ENCODE measurements around the gene ANKRD52. TPM values are rescaled to one million over a fixed set of nuclear protein-coding genes. Genes with fewer than 3 reads are reported as not detected.
A peak's percentile ranks its signal among the peaks of the same experiment; 100 is the strongest.

ANKRD52 gene
- total RNA-seq, 1 donor = 18.8 TPM

DNA sequence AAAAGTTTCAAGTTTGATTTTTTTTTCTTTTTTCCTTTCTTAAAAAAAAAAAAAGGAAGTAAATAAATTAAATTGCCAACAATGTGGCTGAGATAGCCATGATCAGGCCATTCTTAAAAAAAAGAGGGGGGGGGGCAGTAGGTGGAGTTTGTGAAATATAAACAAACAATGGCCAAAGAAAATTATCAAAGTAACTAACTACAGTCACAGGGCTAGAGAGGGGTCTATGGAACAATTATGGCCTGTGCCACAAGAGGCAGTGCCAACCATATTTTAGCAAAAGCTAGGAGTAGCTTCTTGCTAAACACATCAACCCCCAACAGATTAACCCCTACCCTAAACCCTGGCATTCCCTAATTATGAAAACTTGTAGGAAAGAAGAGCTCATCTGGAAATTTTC is 52.7 kb downstream of the ANKRD52 start:
- Histone ChIP-seq H3K36me3 (ENCODE audit: insufficient read depth, low read length) (peaks cover 49% of the 10 kb centered on the region), H3K4me3 (ENCODE audit: insufficient read depth, low read length) (no peak overlapping the region), H3K79me2 (ENCODE audit: insufficient read depth, low read length) (peaks cover 3% of the 10 kb centered on the region), H3K4me2 (ENCODE audit: insufficient read depth, low read length) (no peak overlapping the region), H3K27ac (ENCODE audit: low read depth, low read length) (no peak overlapping the region), H4K20me1 (ENCODE audit: insufficient read depth, low read length) (peaks cover 18% of the 10 kb centered on the region), H2AFZ (ENCODE audit: low read length) (no peak overlapping the region), H3K4me1 (ENCODE audit: insufficient read depth, low read length) (peaks cover 11% of the 10 kb centered on the region), H3K9me3 (ENCODE audit: low read depth, low read length) (no peaks in the 10 kb centered on the region), H3K27me3 (ENCODE audit: insufficient read depth, low read length) (no peaks in the 10 kb centered on the region)
- TF ChIP-seq, protein P1, sequence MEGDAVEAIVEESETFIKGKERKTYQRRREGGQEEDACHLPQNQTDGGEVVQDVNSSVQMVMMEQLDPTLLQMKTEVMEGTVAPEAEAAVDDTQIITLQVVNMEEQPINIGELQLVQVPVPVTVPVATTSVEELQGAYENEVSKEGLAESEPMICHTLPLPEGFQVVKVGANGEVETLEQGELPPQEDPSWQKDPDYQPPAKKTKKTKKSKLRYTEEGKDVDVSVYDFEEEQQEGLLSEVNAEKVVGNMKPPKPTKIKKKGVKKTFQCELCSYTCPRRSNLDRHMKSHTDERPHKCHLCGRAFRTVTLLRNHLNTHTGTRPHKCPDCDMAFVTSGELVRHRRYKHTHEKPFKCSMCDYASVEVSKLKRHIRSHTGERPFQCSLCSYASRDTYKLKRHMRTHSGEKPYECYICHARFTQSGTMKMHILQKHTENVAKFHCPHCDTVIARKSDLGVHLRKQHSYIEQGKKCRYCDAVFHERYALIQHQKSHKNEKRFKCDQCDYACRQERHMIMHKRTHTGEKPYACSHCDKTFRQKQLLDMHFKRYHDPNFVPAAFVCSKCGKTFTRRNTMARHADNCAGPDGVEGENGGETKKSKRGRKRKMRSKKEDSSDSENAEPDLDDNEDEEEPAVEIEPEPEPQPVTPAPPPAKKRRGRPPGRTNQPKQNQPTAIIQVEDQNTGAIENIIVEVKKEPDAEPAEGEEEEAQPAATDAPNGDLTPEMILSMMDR (IDR thresholded peaks at IDR 0.05; ENCODE audit: extremely low read depth, low read depth, low read length) = no peak
- peak; percentile 25 for DNase-seq (ENCODE audit: insufficient read length, low spot score, missing footprints)

DNA sequence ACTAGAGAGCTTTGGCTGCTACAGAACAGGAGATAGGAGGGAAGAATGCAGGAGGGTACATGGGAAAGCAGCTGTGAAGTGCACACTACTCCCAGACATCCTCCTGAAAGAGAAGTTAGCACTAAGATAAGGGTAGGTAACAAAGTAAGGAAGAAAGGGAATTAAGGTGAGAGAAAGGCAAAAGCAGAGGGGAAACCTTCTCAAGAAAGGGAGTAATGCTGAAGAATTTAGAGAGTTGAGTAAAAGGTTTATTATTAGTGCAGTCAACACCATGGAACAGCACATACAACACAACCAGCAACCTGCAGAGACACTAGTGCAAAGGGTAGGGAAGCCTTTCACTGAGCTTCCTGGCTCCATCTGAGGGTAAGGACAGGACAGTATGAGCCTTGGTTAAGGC is 53.9 kb downstream of the ANKRD52 start:
- TF ChIP-seq, protein P1 (IDR thresholded peaks at IDR 0.05; ENCODE audit: extremely low read depth, low read depth, low read length) = no peak
- Histone ChIP-seq H3K4me2 (ENCODE audit: insufficient read depth, low read length) (no peak overlapping the region), H2AFZ (ENCODE audit: low read length) (no peak overlapping the region), H3K79me2 (ENCODE audit: insufficient read depth, low read length) (no peaks in the 10 kb centered on the region), H3K36me3 (ENCODE audit: insufficient read depth, low read length) (peaks cover 41% of the 10 kb centered on the region), H3K9me3 (ENCODE audit: low read depth, low read length) (no peaks in the 10 kb centered on the region), H3K4me1 (ENCODE audit: insufficient read depth, low read length) (peaks cover 11% of the 10 kb centered on the region), H3K27me3 (ENCODE audit: insufficient read depth, low read length) (no peaks in the 10 kb centered on the region), H3K4me3 (ENCODE audit: insufficient read depth, low read length) (no peak overlapping the region), H4K20me1 (ENCODE audit: insufficient read depth, low read length) (peaks cover 13% of the 10 kb centered on the region), H3K27ac (ENCODE audit: low read depth, low read length) (no peak overlapping the region)
- DNase-seq (ENCODE audit: insufficient read length, low spot score, missing footprints) = peak; percentile 31

DNA sequence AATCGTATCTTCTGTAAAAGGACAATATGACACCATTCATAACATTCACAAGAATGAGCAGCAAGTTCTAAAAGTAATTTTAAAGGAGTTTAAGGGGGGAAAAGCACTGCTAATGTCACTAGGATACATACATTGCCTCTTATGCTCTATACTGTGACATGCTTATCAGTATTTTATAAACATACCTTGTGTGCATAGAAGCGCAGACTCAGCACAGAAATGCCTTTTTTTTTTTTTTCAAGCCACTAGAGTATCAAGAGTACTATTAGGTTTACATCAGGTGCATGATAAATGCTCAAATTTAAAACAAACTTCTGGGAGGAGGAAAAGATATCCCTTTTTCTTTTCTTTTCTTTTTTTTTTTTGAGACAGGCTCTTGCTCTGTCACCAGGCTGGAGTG is 55.3 kb downstream of the ANKRD52 start:
- TF ChIP-seq, protein P1 (IDR thresholded peaks at IDR 0.05; ENCODE audit: extremely low read depth, low read depth, low read length) = no peak
- DNase-seq (ENCODE audit: insufficient read length, low spot score, missing footprints) = peak; percentile 4
- peaks cover 11% of the 10 kb centered on the region for H3K4me1 ChIP-seq (ENCODE audit: insufficient read depth, low read length)
- no peaks in the 10 kb centered on the region for H3K27me3 ChIP-seq (ENCODE audit: insufficient read depth, low read length)
- H2AFZ ChIP-seq (ENCODE audit: low read length) = no peak overlapping the region
- no peaks in the 10 kb centered on the region for H3K79me2 ChIP-seq (ENCODE audit: insufficient read depth, low read length)
- peaks cover 13% of the 10 kb centered on the region for H4K20me1 ChIP-seq (ENCODE audit: insufficient read depth, low read length)
- no peak overlapping the region for H3K4me3 ChIP-seq (ENCODE audit: insufficient read depth, low read length)
- H3K27ac ChIP-seq (ENCODE audit: low read depth, low read length) = no peak overlapping the region
- no peaks in the 10 kb centered on the region for H3K9me3 ChIP-seq (ENCODE audit: low read depth, low read length)
- no peak overlapping the region for H3K4me2 ChIP-seq (ENCODE audit: insufficient read depth, low read length)
- peaks cover 35% of the 10 kb centered on the region for H3K36me3 ChIP-seq (ENCODE audit: insufficient read depth, low read length)

DNA sequence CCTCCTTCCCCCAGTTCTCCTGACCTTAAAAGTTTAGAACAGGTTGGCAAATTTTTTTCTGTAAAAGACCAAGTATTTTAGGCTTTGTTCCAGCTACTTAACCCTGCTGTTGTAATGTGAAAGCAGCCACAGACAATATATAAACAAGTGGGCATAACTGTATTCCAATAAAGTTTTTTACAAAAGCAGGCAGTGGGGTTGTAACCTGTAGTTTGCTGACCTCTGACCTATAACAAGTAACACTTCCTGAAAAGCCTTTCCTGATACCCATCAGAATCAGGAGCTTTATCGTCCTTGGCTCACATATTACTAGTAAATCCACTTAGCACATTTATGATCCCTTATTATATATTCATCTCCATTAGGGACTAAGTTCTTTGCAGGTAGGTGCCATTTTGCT is 55.8 kb downstream of the ANKRD52 start:
- peaks cover 12% of the 10 kb centered on the region for H3K4me1 ChIP-seq (ENCODE audit: insufficient read depth, low read length)
- no peak overlapping the region for H3K27ac ChIP-seq (ENCODE audit: low read depth, low read length)
- TF ChIP-seq, protein P1 (IDR thresholded peaks at IDR 0.05; ENCODE audit: extremely low read depth, low read depth, low read length) = no peak
- no peak overlapping the region for H2AFZ ChIP-seq (ENCODE audit: low read length)
- no peak overlapping the region for H3K4me2 ChIP-seq (ENCODE audit: insufficient read depth, low read length)
- peaks cover 30% of the 10 kb centered on the region for H3K36me3 ChIP-seq (ENCODE audit: insufficient read depth, low read length)
- H3K4me3 ChIP-seq (ENCODE audit: insufficient read depth, low read length) = no peak overlapping the region
- H4K20me1 ChIP-seq (ENCODE audit: insufficient read depth, low read length) = peaks cover 12% of the 10 kb centered on the region
- H3K9me3 ChIP-seq (ENCODE audit: low read depth, low read length) = no peaks in the 10 kb centered on the region
- no peaks in the 10 kb centered on the region for H3K27me3 ChIP-seq (ENCODE audit: insufficient read depth, low read length)
- H3K79me2 ChIP-seq (ENCODE audit: insufficient read depth, low read length) = no peaks in the 10 kb centered on the region
- no peak for DNase-seq (ENCODE audit: insufficient read length, low spot score, missing footprints)

Data from osteoblast (primary cell).